K562 (cell line): ENCODE results near the gene C1R. TPM values are rescaled to one million over a fixed set of nuclear protein-coding genes. Genes with fewer than 3 reads are reported as not detected.

Source experiments
- BCOR ChIP-seq: fragments of 450-650 bp; IDR thresholded peaks from 2 replicates; pipeline ENCODE4 v1.6.1; 2016
- CHD2 ChIP-seq: IDR thresholded peaks from 2 replicates; pipeline ENCODE4 v1.6.1; 2011; ENCODE audit warnings: low read depth, low read length
- DPF2 ChIP-seq: fragments of 450-650 bp; IDR thresholded peaks from 2 replicates; pipeline ENCODE4 v1.6.1; 2016
- ELF2 ChIP-seq: fragments of 250-450 bp; sonication (Bioruptor Pico); IDR thresholded peaks from 2 replicates; pipeline ENCODE4 v1.5.0; 2021; ENCODE audit warnings: mild to moderate bottlenecking
- GABPB2 ChIP-seq: fragments of 250-450 bp; sonication (Bioruptor Pico); conservative IDR thresholded peaks from 2 replicates; pipeline ENCODE4 v1.5.1; 2021; ENCODE audit warnings: mild to moderate bottlenecking
- HCFC1 ChIP-seq: IDR thresholded peaks from 2 replicates; pipeline ENCODE4 v1.6.1; 2012; ENCODE audit warnings: low read depth, low read length, improper control_type of control experiment
- MAZ ChIP-seq, 2 experiments: fragments of 450-650 bp in 1 of 2; sonication (generic) in 1 of 2; formaldehyde crosslinking; IDR thresholded peaks in 1 of 2; conservative IDR thresholded peaks in 1 of 2; 2 replicates each; pipeline versions ENCODE4 v1.4.0 to v1.5.0; 2020; ENCODE audit warnings: mild to moderate bottlenecking in 1 of 2, missing genetic modification reagents in 1 of 2
- MEF2A ChIP-seq: IDR thresholded peaks from 2 replicates; pipeline ENCODE4 v1.6.1; 2011; ENCODE audit warnings: low read depth, mild to moderate bottlenecking, low read length, moderate library complexity; ENCODE audit not compliant: control insufficient read depth
- PKNOX1 ChIP-seq: fragments of 450-650 bp; IDR thresholded peaks from 2 replicates; pipeline ENCODE4 v1.6.1; 2016
- RUNX1 ChIP-seq: sonication (generic); IDR thresholded peaks from 2 replicates; pipeline ENCODE4 v1.6.1; 2016; ENCODE audit warnings: antibody characterized with exemption, low read depth
- TGIF2 ChIP-seq: sonication (generic); formaldehyde crosslinking; IDR thresholded peaks from 2 replicates; pipeline ENCODE4 v1.8.1; 2022; ENCODE audit warnings: mild to moderate bottlenecking, missing genetic modification reagents, moderate library complexity
- ZHX1 ChIP-seq: fragments of 150-350 bp; conservative IDR thresholded peaks from 2 replicates; pipeline ENCODE4 v1.6.1; 2014; ENCODE audit warnings: low read length
- ZNF280B ChIP-seq: fragments of 250-450 bp; sonication (Bioruptor Pico); IDR thresholded peaks from 2 replicates; pipeline ENCODE4 v1.5.1; 2021; ENCODE audit warnings: mild to moderate bottlenecking
- ZNF316 ChIP-seq: fragments of 450-650 bp; IDR thresholded peaks from 2 replicates; pipeline ENCODE4 v1.6.1; 2016
- ZNF592 ChIP-seq: fragments of 450-650 bp; IDR thresholded peaks from 2 replicates; pipeline ENCODE4 v1.6.1; 2017; ENCODE audit warnings: antibody characterized with exemption, mild to moderate bottlenecking
- polyA plus RNA-seq, 8 experiments: library from polyadenylated mRNA; depleted of rRNA in 4 of 8; stranded (reverse) in 5 of 8; unstranded in 3 of 8; fragments of >200 nt; fragmentation: Nextera tagmentation in 2 of 8; fragmentation: Illumina TruSeq in 1 of 8; extraction: Ambion mirVana in 2 of 8; extraction: Trizol in 1 of 8; gene quantifications; 2 replicates each; pipeline versions ENCODE4 v1.2.1 to v1.2.3, GENCODE V29; 2011 to 2014; ENCODE audit warnings: inconsistent platforms in 1 of 8, missing spikeins in 1 of 8
- total RNA-seq, 7 experiments: library from RNA; depleted of rRNA in 6 of 7; stranded (reverse); fragments of >200 nt in 6 of 7; fragmentation: Illumina TruSeq in 2 of 7; extraction: Trizol in 2 of 7; gene quantifications; 2 replicates each; pipeline versions ENCODE4 v1.2.1 to v1.2.3, GENCODE V29; 2011 to 2021; ENCODE audit warnings: low replicate concordance in 1 of 7

The C1R gene
- total and polyA plus RNA-seq, 9 of the 15 experiments (the other 6 are each of a cell fraction or from before 2014, with no cell fraction given): 0.07 to 1.0 (median 0.33) TPM; not detected in 1

GRCh38 chr12:7123806-7124522 lies 31.7 kb upstream of the C1R start (continued):
- TF ChIP-seq ZNF592: 0 out of 2 replicates have a peak, but pooled peaks have one; percentile 9
- TF ChIP-seq RUNX1: no peak
- no peak for TF ChIP-seq MEF2A
- TF ChIP-seq HCFC1: no peak
- TF ChIP-seq MAZ (CRISPR knock-in tag; conservative IDR thresholded peaks at IDR 0.05 in 1 of 2, IDR thresholded peaks at IDR 0.05 in 1 of 2): no peak
- no peak for TF ChIP-seq GABPB2
- peak; percentile 38; the same call in 1 of the 2 replicates for TF ChIP-seq ZNF316
- no peak for TF ChIP-seq BCOR
- TF ChIP-seq ELF2 (CRISPR knock-in tag): no peak
- TF ChIP-seq TGIF2: no peak
- no peak for TF ChIP-seq ZNF280B (CRISPR knock-in tag)
- no peak for TF ChIP-seq DPF2
- TF ChIP-seq CHD2: no peak
- peak; percentile 64 for TF ChIP-seq PKNOX1
- no peak for TF ChIP-seq ZHX1
